NB4 (cell line): Measurements from ENCODE around the gene VGF.
"Not testable (repeated sequence)": the region's sequence is repeated elsewhere in the genome, so short reads cannot be mapped to it uniquely, and the experiment has no call there.

Experiments used
- DNase-seq: peaks from one replicate; pipeline ENCODE4 v3.0.0; 2010; ENCODE audit warnings: low read depth
- H3K4me3 ChIP-seq: one replicate; pipeline ENCODE4 v1.5.1; 2011; ENCODE audit warnings: mild to moderate bottlenecking, low read depth, low read length, moderate library complexity
- CTCF ChIP-seq: IDR thresholded peaks from one replicate; pipeline ENCODE4 v1.5.1; 2012; ENCODE audit warnings: low read depth, low read length
- MYC ChIP-seq: IDR thresholded peaks from 2 replicates; pipeline ENCODE4 v1.6.1; 2011; ENCODE audit warnings: low read depth, low read length
- POLR2A ChIP-seq: IDR thresholded peaks from 2 replicates; pipeline ENCODE4 v1.6.1; 2011; ENCODE audit warnings: mild to moderate bottlenecking; ENCODE audit not compliant: insufficient read length; ENCODE audit errors: extremely low read depth
- TF ChIP-seq, protein P1 (sequence below): IDR thresholded peaks from 2 replicates; pipeline ENCODE4 v1.6.1; 2011; ENCODE audit warnings: low read depth, low read length

The VGF gene

DNA sequence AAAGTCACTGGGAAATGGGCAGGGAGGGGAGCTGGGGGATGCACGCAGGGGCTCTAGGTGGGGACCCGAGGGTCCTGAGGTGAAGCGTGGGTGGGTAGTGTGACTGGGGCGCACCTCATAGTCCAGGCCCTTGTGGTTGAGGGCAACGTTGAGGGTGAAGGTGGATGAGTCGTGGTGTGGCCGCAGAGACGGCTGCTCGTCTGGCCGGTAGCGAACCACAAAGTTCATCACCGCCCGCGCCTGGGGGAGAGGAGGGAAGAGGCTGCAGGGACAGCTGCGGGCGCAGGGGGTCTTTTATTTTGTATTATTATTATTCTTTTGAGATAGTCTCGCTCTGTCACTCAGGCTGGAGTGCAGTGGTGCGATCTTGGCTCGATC is 41.3 kb upstream of the VGF start:
- peak; percentile 42 for DNase-seq
- H3K4me3 ChIP-seq, result no peak overlapping the region
- TF ChIP-seq, protein P1, sequence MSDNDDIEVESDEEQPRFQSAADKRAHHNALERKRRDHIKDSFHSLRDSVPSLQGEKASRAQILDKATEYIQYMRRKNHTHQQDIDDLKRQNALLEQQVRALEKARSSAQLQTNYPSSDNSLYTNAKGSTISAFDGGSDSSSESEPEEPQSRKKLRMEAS, result no peak
- TF ChIP-seq MYC, result no peak

DNA sequence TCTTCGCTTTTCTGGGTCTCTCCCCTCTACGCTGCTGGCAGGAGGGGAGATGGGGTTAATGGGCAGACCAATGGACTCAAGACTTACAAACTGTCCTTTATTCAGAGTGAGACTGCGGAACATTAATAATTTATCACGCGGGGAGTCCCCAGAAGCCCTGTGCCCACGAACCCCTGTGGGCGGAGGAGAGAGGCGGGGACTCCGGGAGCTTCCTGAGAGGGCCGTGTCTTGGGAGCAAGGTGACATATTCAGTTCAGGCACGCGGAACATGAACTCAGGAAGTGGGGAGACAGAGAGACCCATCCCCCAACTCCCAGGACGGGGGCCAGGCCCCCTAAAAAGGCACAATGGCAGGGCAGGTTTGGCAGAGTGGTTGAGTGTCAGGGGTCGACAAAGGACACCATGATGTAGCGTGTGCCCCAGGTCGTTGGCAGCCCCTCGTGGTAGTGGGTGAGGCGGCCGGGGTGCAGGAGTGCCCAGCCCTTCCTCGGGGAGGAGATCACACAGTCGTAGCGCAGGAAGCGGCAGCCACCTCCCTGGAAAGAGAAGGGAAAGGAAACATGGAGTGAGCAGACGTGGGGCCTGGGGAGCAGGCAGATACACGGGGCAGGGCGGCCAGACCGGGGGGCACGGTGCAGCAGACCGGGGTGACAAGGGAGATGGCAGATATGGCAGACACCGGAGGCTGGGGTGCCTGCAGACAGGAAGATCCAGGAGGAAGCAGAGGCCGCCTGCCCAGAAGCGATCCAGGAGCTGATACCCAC is 40.7 kb upstream of the VGF start:
- DNase-seq, result no peak
- TF ChIP-seq, protein P1, result no peak
- TF ChIP-seq POLR2A, result no peak
- TF ChIP-seq CTCF, result no peak
- no peak for TF ChIP-seq MYC
- H3K4me3 ChIP-seq, result no peak overlapping the region

DNA sequence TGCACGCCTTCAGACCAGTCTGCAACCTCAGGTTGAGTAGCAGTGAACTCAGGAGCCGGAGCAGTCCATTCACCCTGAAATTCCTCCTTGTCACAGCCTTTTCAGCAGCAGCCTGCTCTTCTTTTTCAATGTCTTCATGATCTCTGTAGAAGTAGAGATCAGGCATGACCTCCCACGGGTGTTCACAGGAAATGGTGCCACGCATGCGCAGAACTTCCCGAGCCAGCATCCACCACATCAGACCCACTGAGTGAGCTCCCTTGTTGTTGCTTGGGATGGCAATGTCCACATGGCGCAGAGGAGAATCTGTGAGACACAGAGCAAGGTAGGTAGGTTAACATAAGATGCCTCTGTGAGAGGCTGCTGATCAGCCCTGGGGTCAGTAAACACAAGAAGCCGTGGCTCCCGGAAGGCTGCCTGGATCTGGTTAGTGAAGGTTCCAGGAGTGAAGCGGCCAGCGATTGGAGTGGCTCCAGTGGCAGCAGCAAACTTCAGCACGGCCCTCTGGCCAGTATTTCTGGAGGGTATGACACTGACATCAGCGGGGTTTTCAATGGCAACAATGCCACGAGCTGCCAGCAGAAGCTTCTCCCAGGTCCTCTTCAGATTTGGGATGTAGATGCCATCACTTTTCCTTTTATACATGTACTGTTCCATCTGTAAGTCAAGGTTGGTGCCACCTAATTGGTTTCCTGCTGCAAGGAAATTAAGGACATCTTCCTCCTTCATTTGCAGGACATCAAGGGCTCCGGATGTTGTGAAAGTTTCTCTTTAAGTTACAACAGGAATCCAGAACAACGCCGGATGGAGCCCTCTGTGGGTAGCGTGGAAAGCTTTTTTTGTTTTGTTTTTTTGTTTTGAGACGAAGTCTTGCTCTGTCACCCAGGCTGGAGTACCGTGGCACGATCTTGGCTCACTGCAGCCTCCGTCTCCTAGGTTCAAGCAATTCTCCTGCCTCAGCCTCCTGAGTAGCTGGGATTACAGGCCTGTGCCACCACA is 38.7 kb upstream of the VGF start:
- DNase-seq, result peak; percentile 87
- not testable (repeated sequence) for H3K4me3 ChIP-seq

GRCh38 chr7:101202603-101202918 is 37.2 kb upstream of the VGF start:
- TF ChIP-seq, protein P1, result no peak
- no peak for TF ChIP-seq CTCF
- TF ChIP-seq MYC, result no peak
- TF ChIP-seq POLR2A, result no peak
- DNase-seq, result no peak
- H3K4me3 ChIP-seq, result no peak overlapping the region

- H3K4me3 ChIP-seq, result no peak overlapping the region
- TF ChIP-seq, protein P1, result no peak
- TF ChIP-seq MYC, result no peak
- TF ChIP-seq CTCF, result no peak
- TF ChIP-seq POLR2A, result no peak
- DNase-seq, result no peak
Observed at GRCh38 chr7:101201695-101202602, 36.6 kb upstream of the VGF start.

- no peak within 1 kb of the TSS for H3K4me3 ChIP-seq
- no peak for DNase-seq
Observed at GRCh38 chr7:101200862-101201599, 35.7 kb upstream of the VGF start, which contains the start of gene MOGAT3. Gene MOGAT3, minus strand, starts transcription at chr7:101201036. Its CDS starts 182 bp downstream, at chr7:101200854.

More at GRCh38 chr7:101200862-101201599, 35.7 kb upstream of the VGF start, which contains the start of gene MOGAT3:
- TF ChIP-seq POLR2A, result no peak
- TF ChIP-seq MYC, result no peak
- no peak for TF ChIP-seq CTCF
- TF ChIP-seq, protein P1, result no peak
